Gastrocnemius medialis (tissue), 4 donors: ENCODE measurements around the gene AADACL4.

Experiments used
- CTCF ChIP-seq, 5 experiments: fragments of 450-650 bp in 3 of 5; fragments of 200-600 bp in 2 of 5; sonication (generic) in 2 of 5; IDR thresholded peaks in 4 of 5; conservative IDR thresholded peaks in 1 of 5; 1 replicate in 4 of 5; 2 replicates in 1 of 5; pipeline ENCODE4 v1.5.1; 2016 to 2019; ENCODE audit warnings: antibody characterized with exemption in 5 of 5, mild to moderate bottlenecking in 3 of 5, moderate library complexity in 3 of 5
- POLR2A ChIP-seq, 2 donors: fragments of 450-650 bp; IDR thresholded peaks; one replicate each; pipeline ENCODE4 v1.6.1; 2017; ENCODE audit warnings: antibody characterized with exemption in 2 of 2, mild to moderate bottlenecking in 2 of 2, moderate library complexity in 2 of 2

- TF ChIP-seq POLR2A (IDR thresholded peaks at IDR 0.05) (no peak), CTCF (IDR thresholded peaks at IDR 0.05 in 4 of 5, conservative IDR thresholded peaks at IDR 0.05 in 1 of 5) (no peak)
These were observed 9.1 kb upstream of the AADACL4 start for GRCh38 chr1:12634696-12635202.
